HG03108 (cell line): ENCODE measurements around the gene IKZF5.

ENCODE experiments used
- ATAC-seq: cut with Tn5 transposase; IDR thresholded peaks from one replicate; pipeline ENCODE4 v1.9.1; 2021; ENCODE audit warnings: moderate library complexity; ENCODE audit not compliant: unreplicated experiment

Gene IKZF5

DNA sequence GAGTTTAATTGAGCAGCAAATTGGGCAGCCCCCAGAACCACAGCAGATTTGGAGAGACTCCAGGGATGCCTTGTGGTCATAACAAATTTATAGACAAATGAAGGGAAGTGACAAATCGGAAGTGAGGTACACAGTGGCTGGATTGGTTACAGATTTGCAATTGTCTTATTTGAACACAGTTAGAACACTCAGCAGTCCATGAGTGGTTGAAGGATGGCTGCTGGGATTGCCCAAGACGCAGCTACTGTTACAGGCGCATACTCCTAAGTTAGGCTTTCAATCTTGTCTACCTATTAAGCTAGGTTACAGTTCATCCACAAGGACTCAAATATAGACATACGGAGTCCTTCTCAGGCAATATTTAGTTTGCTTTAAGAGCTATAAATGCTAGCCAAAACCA is 7.6 kb upstream of the IKZF5 start:
- ATAC-seq, result no peak

DNA sequence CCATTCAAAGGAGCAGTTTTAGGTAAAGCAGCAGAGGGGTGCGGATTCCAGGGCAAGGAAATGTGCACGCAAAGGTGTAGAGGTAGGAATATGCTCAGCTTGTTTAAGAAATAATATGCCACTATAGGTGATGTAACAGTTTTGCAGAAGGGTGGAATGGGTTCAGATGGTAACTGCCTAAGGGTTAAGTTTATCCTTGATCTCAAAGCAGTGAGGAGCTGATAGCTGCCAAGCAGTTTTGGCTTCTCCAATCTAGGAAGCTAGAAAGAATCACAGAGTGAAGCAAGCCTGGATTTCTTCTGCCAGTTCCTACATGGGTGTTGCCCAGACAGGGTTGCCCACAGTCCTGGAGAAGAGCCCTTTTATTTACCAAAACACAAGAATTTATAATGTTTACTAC is 6.2 kb upstream of the IKZF5 start:
- no peak for ATAC-seq

DNA sequence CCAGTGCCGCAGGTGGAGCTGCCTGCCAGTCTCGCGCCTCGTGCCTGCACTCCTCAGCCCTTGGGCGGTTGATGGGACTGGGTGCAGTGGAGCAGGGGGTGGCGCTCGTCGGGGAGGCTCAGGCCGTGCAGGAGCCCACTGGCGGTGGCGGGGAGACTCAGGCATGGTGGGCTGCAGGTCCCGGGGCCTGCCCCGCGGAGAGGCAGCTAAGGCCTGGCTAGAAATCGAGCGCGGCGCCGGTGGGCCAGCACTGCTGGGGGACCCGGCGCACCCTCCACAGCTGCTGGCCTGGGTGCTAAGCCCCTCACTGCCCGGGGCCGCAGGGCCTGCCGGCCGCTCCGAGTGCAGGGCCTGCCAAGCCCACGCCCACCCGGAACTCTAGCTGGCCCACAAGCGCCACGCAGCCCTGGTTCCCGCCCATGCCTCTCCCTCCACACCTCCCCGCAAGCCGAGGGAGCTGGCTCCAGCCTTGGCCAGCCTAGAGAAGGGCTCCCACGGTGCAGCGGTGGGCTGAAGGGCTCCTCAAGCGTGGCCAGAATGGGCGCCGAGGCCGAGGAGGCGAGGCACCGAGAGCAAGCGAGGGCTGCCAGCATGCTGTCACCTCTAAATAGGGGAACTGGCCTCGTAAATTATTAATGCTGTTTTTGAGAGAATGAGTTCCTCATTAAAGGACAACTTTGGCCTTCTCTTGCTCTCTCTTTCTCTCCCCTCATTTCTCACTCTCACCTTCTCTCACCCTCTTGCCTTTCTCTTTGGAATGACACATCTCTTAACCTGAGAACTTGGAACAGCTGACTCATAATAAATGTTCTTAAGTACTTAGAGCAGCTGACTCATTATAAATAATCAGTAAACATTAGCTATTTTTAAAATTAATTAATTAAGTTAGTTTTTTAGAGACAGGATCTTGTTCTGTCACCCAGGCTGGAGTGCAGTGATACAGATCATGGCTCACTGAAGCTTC is 5.1 kb upstream of the IKZF5 start:
- no peak for ATAC-seq

DNA sequence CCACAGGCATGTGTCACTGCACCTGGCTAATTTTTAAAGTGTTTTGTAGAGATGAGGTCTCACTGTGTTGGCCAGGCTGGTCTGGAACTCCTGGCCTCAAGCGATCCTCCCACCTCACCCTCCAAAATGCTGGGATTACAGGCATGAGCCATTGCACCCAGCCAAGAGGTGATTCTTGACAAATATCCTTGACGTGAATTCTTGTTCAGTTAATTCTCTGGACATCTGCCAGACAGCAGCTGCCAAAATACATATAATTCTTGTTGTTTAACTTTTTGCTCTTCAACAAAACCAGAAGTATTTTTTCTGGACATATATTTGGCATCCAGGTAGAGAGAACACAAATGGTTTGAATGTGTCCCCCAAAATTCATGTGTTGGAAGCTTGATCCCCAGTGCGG is 3.4 kb upstream of the IKZF5 start:
- ATAC-seq, result no peak

DNA sequence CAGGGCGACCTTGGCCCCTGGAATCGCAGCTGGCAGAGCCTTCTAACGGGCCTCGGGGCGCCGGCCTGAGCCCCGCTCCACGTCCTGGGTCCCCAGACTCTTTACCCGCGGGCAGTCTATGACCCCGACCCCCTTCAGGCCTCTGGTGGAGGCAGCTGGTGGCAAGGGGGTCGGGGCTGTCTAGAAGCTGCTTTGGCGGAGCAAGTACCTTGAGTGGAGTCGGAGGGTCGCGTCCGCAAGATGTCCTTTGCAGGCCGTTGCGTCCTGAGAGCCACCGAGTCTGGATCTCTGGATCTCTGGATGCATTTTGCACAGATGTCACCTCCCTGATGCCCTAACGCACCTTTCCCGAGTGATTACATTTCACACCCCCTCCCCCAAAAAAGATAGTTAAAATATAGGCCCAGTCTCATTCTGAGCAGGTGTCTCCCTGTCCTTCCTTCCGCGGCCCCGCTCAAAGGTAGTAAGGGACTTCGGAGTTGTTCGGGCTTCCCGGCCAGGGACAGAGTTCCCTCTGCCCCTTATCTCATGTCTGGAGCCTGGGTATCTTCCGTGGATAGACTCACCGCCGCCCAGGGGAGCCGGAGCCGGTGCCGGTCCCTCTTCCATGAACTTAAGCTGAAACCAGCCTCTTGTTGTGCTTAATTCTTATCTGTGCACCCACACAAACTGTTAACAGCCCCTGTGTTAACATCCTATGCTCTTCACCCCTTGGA is 668 bp upstream of the IKZF5 start:
- ATAC-seq, result peak; percentile 15

DNA sequence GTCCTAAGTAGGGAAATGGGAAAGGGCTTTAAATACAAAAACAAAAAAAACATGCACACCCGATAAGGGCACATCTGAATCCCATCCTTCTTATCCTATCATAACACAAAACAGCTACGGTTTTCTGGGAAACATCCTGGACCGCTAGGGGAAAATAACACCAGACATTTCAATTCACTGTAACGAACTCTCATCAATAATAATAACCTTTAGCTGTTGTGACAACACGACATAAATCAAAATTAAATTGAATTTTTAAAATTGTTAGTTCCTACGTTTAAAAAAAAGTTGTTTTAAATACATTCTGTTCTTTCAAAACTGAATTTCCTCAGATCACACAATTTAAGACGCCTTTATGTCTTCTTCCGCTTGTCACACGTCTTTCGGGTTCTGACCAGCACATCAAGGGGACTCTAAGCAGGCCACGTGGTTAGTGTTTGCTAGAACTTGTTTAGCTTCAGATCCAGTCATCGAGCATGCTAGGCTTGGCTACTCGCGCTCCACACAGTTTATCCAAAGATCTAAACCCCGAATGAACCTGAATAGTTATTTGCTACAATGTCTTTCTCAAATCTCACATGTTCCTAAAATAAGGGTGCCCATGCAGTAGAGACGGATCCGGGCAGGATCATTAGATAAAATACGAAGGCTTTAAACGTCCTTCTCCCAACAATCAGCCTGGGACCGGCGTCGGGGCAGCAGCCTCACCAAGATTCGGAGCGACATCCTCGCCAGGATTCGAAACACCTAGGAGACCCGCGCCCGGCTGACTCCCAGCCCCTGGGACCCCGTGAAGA is 839 bp downstream of the IKZF5 start:
- peak; percentile 51 for ATAC-seq

DNA sequence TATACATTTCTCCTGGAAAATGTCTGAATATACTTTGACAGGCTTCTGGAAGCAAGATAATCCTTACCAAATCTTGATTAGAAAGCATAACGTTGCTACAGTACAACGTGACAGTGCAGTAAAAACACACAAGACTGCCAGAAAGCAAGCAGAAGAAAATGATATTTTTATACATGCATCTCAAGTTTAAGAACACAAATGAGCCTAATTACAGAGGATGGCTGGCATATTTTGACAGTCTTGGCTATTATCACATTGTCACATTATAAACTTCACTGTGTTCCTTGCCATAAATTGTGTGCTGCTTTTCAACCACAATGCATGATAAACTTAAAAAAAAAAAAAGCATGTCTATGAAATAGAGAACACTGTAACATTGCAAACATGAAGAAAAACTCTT is 4.3 kb downstream of the IKZF5 start:
- no peak for ATAC-seq

DNA sequence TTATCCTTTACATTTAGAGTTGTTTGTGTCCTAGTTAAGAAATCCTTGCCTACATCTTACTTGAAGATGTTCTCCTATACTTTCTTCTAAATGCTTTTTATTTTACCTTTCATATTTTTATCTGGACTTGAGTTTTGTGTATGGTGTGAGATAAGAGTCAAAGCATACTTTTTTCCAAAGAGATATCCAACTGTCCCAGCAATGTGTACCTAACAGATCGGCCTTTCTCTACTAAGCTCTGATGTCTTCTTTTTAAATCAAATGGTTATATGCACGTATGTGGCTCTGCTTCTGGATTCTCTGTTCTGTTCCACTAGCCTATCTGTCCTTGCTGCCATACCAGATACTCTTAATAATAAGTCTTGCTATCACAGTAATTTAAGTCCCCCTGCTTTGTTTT is 7.2 kb downstream of the IKZF5 start:
- no peak for ATAC-seq

DNA sequence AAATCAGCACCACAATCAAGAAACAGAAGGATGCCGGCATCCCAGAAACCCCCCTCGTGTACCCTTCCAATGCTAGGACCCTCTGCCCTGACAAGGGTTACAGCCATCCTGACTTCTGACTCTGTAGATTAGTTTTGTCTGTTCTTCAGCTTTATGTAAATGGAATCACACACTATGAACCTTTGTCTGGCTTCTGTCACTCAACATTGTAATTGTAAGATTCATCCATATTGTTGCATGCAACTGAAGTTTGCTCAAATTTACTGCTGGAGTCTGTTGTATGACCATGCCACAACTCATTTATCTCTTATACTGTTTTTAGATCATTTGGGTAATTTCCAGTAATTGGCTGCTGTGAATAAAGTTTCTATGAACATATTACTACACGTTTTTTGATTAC is 8.4 kb downstream of the IKZF5 start:
- no peak for ATAC-seq

DNA sequence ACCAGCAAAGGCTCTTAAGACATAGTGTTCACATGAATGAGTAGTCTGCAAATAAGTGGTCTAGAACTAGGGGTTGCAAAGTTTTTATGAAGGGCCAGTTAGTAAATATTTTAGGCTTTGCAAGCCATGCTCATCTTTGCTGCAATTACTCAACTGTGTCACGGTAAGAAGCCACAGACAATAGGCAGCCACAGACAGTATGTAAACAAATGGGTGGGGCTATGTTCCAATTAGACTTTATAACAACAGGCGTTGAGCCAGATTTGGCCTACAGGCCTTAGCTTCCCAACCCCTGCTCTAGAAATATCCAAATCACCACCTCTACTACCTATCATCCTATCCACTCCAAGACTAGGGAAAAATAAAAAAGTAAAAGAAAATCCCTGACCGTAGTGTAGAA is 9.2 kb downstream of the IKZF5 start:
- ATAC-seq, result no peak

DNA sequence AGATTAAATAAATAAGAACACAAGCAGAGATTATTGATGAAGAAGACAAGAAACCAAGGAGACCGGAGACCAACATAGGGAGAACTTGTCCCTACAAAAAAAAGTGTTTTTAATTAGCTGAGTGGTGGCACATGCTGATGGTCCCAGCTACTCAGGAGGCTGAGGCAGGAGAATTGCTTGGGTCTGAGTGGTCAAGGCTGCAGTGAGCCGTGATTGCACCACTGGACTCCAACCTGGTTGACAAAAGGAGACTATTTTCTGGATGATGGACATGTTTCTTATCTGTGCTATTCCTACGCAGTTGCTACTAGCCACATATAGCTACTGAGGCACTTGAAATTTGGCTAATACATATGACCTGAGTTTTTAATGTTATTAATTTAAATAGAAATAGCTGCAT is 9.7 kb downstream of the IKZF5 start:
- no peak for ATAC-seq

DNA sequence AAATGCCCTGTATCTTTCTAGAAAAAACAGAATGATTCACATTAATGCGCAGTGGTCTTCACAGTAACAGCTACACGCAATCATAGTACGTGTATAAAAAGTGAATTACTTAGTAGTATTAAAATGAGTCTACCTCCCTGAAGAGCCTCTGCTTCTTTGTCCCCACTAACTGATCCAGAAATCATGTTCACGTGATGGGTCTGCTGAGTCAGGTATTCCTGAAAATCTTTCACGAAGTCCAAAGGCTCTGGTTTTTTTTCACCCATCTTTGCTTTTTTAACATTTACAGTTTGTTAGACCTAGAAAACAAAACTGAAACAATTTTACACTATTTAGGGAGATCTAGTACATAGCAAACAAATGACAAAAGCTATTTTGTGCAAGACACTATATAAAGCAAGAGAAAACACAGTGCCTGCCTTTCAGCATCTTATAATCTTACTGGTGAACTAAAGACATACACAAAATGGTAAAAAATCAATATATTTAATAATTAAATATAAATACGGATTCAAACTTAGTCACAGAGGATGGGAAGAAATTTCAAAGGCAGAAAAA is 10.2 kb downstream of the IKZF5 start:
- ATAC-seq, result no peak

DNA sequence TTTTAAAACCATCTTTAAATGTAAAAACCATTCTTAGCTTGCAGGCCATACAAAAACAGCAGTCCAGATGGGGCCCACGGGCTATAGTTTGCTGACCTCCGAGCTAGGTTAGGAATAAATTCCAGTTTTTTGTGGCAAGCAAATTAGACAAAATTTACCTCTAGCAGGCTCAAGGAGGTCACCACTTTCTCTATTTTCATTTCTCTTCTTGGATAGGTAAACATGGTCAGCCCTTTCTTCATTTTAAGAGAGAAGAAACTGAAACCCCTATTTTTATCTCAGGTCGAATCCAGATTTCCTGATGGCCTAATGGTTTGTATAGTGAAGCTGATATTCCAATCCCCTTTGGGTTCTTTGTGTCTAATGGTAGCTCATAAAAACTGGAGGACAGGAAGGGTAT is 10.7 kb downstream of the IKZF5 start:
- ATAC-seq, result no peak

DNA sequence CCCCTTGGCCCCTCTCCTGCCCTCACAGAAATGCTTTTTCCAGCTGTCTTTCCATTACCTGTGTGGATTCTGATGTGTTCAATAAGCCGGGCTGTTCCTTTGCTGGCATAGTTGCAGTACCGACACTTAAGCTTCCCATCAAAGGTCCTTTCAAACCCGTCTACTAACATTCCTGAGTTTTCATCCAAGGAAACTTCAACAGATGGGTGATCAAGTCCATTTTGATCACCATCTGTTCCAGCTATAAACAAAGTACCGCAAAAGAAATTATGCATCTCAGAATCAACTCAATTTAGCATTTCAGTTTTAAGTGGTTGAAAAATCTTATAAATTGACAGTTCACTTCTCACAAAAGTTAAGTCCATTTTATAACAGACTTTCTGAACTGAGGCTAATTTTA is 12.7 kb downstream of the IKZF5 start:
- ATAC-seq, result no peak

DNA sequence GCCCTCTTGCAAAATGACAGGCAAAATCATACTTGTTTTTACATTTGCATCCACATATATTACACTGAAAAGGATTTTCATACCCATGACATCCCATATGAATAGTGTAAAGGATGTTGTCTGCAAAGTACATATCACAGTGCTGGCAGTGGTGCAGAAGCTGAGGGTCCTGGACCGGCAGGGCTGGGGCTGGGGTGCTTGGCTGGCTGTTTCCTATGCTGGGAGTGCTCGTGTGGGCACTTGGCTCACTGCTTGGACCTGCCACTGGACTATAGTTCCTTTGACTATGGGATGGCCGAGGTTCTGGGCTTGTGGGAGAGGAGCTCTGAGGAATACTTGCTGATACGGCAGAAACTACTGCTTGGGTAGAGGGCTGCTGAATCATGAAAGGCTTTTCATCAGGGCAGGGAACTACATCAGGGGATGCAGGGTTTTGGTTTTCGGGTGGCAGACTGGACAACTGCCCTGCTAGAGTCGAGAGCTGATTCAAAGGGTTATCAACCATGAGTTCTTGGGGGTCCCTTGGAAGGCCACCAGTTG is 14.7 kb downstream of the IKZF5 start:
- no peak for ATAC-seq

DNA sequence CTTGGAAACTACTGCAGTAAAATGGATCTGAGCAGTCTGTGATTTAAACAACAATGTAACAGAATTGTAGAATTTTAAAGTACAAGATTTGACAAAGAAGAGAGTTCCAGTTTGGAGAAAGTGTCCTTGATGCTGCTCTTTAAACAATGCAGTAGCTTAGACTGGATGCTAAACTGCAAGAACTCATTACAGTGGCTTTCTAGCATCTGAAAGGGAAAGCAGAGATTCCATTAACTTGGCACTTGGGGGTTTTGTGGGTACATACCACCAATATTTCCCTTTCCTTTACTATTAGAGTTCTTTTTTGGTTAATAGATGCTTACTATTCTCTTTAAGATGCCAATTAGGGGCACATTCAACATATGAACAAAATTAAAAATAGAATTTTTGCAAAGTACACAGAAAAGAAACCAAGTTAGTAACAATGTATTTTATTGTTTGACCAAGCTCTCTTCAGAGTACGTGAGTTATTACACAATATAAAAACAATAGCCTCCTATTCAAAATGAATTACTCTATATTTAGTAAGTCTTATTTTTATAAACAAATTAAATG is 16.5 kb downstream of the IKZF5 start:
- no peak for ATAC-seq

DNA sequence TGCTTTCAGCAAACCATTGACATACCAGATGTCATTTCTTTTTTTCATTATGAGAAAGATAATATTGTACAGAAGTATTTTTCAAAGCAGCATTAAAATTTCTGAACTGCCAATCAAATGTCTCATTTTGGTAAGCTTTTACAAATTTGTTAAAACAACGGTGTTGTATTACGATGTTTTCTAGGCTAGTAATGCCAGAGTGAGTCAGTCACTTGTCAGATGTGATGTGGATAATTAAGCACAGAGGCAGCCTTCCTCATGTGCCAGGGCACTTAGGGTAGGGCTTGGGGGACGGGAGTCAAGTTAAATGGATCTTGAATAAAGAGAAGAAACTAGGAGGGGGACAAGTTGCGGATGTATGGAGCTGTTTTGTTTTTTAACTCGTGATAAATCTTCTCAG is 18.3 kb downstream of the IKZF5 start:
- ATAC-seq, result no peak

DNA sequence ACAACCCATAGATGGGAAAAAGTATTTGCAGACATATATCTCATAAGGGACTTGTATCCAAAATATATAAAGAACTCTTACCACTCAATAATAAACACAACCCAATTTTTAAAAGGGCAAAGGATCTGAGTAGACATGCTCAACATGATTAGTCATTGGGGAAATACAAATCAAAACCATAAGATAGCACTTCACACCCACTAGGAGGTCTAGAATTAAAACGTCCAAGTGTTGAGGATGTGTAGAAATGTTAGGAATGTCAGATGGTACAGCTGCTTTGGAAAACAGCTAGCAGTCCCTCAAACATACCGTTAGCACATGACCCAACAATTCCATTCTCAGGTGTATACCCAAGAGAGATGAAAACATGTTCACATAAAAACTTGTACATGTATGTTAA is 20.1 kb downstream of the IKZF5 start:
- no peak for ATAC-seq

DNA sequence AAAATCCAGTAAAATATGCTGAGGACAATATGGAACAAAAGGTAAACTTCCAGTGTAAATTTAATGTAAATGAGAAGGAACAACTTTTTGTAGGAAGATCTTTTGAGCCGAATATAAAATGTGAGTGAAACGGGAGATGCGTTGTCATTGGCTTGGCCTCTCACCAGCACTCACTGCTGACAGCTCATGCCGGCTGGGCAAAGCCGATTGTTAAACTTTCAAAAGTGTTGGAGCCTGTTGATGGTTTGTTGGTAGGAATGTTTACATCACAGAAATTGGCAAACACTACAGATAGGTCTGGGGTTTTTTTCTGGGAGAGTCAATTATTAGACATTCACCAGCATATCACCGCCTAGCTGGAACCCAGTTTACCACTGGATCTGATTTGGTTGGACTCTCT is 22.3 kb downstream of the IKZF5 start:
- ATAC-seq, result no peak

DNA sequence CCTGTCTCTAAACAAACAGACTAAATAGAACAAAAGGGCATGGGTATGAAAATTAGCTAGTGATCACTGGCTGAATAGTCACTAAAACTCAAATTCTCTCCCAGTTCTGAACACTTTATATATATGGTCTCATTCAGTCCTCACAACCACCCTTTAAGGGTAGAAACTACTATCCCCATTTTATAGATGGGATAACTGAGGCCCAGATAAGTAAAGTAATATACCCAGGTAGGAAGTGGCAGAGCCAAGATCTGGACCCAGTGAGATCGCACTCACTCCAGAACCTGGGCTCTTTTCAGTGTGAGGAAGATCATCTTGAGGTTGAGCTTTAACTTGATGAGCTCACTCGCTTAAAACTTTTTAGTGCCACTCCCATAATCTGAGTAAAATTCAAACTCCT is 23.9 kb downstream of the IKZF5 start:
- no peak for ATAC-seq

DNA sequence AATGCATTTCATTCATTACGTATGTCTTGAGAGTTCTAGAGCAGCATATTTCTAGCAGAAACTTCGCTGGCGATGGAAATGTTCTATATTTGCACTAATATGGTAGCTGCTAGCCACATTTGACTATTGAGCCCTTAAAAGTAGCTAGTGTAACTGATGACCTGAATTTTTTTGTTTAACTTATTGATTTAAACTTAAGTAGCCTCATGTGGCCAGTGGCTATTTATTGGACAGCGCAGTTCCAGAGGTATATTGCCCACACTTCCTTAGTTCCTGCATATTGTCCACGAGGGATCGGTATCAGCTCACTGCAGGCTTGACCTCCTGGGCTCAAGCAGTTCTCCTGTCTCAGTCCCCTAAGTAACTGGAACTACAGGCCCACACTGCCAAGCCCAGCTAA is 24.7 kb downstream of the IKZF5 start:
- no peak for ATAC-seq
